ENCODE measurements around the gene BFSP1. TPM values are rescaled to one million over a fixed set of nuclear protein-coding genes. Genes with fewer than 3 reads are reported as not detected.

The BFSP1 gene
- polyA plus RNA-seq, 1 of the 3 experiments (the other 2 are of a cell fraction), result 7.1 TPM

- CTCF ChIA-PET, result interaction anchor here (1.4 to 2.0 kb wide), 2 partner anchors 12 to 14 kb away, joined by 4 to 6 read pairs; no protein-coding TSS in a partner anchor
Observed at GRCh38 chr20:17522528-17522927, 8.7 kb downstream of the BFSP1 start.

More at GRCh38 chr20:17522528-17522927, 8.7 kb downstream of the BFSP1 start:
- Histone ChIP-seq H3K36me3 (replicated peaks in 1 of 2; ENCODE audit: control insufficient read depth in 1 of 2, insufficient read depth in 2 of 2, low read length in 1 of 2) (no peaks in the 10 kb centered on the region), H3K4me3 (ENCODE audit: low read depth in 2 of 2, low read length in 1 of 2) (no peak overlapping the region), H3K79me2 (ENCODE audit: insufficient read depth) (no peaks in the 10 kb centered on the region), H3K27me3 (ENCODE audit: insufficient read depth) (no peaks in the 10 kb centered on the region), H3K9ac (no peak overlapping the region), H3F3A (replicated peaks; ENCODE audit: insufficient read depth) (no peaks in the 10 kb centered on the region), H2AFZ (ENCODE audit: low read depth) (no peak overlapping the region), H3K27ac (ENCODE audit: low read depth in 2 of 2, low read length in 1 of 2) (no peak overlapping the region), H3K4me2 (no peak overlapping the region), H3K9me2 (no peaks in the 10 kb centered on the region), H3K9me3 (no peaks in the 10 kb centered on the region), H4K20me1 (ENCODE audit: insufficient read depth) (no peaks in the 10 kb centered on the region), H3K4me1 (ENCODE audit: control insufficient read depth in 1 of 2, insufficient read depth in 2 of 2, low read depth in 1 of 2, low read length in 1 of 2) (peaks cover 0 to 3% of the 10 kb centered on the region in 2 experiments; a peak in 1 of 4 replicates)
- no peak for DNase-seq
- TF ChIP-seq CTCF (IDR thresholded peaks at IDR 0.05) (no peak), RXRA (IDR thresholded peaks at IDR 0.05; ENCODE audit: borderline replicate concordance, low read depth) (no peak), TAF1 (IDR thresholded peaks at IDR 0.05; ENCODE audit: borderline replicate concordance, low read depth, low read length) (no peak), RCOR1 (IDR thresholded peaks at IDR 0.05; ENCODE audit: low read length) (no peak), RAD21 (IDR thresholded peaks at IDR 0.05; ENCODE audit: low read length) (no peak), IRF3 (IDR thresholded peaks at IDR 0.05; ENCODE audit: low read depth, low read length) (no peak), USF1 (IDR thresholded peaks at IDR 0.05; ENCODE audit: borderline replicate concordance, low read depth) (no peak), GATA2 (CRISPR knock-in tag; IDR thresholded peaks at IDR 0.05) (no peak), CHD2 (IDR thresholded peaks at IDR 0.05; ENCODE audit: low read length, partially characterized antibody) (no peak), FOSL2 (IDR thresholded peaks at IDR 0.05; ENCODE audit: borderline replicate concordance, low read depth) (no peak), TCF12 (IDR thresholded peaks at IDR 0.05) (no peak), ELF1 (IDR thresholded peaks at IDR 0.05) (no peak), FOXM1 (IDR thresholded peaks at IDR 0.05; ENCODE audit: low read depth) (no peak), NFIC (IDR thresholded peaks at IDR 0.05; ENCODE audit: borderline replicate concordance) (no peak), SMC3 (IDR thresholded peaks at IDR 0.05; ENCODE audit: low read depth, low read length) (no peak), YY1 (IDR thresholded peaks at IDR 0.05; ENCODE audit: low read depth) (no peak)
- WGBS (ENCODE audit: low lambda C conversion rate), result 56% methylated on average over 3 of the region's 3 CpGs
- POLR2A ChIA-PET, result no interaction called here

Data from SK-N-SH (cell line).